Measurements from ENCODE around the gene MUC5AC. TPM values are rescaled to one million over a fixed set of nuclear protein-coding genes. Genes with fewer than 3 reads are reported as not detected.

Gene MUC5AC
- total RNA-seq, 1 donor from 2014 or later: not detected

GRCh38 chr11:1207401-1208143, 49.8 kb downstream of the MUC5AC start:
- Mint-ChIP-seq H3K27me3 (ENCODE audit: unreplicated experiment) (peaks cover 13% of the 10 kb centered on the region), H3K4me1 (ENCODE audit: unreplicated experiment) (no peaks in the 10 kb centered on the region), H3K9me3 (ENCODE audit: unreplicated experiment) (no peaks in the 10 kb centered on the region), H3K4me3 (ENCODE audit: unreplicated experiment) (no peak overlapping the region), H3K27ac (ENCODE audit: unreplicated experiment) (no peak overlapping the region), H3K36me3 (ENCODE audit: low read depth, unreplicated experiment) (no peaks in the 10 kb centered on the region)
- no peak for TF ChIP-seq CTCF (IDR thresholded peaks at IDR 0.05; ENCODE audit: unreplicated experiment)
- DNase-seq (ENCODE audit: low spot score): no peak

- no peak overlapping the region for H3K27ac Mint-ChIP-seq (ENCODE audit: unreplicated experiment)
- H3K4me1 Mint-ChIP-seq (ENCODE audit: unreplicated experiment): no peaks in the 10 kb centered on the region
- no peak for TF ChIP-seq CTCF (IDR thresholded peaks at IDR 0.05; ENCODE audit: unreplicated experiment)
- peaks cover 13% of the 10 kb centered on the region for H3K27me3 Mint-ChIP-seq (ENCODE audit: unreplicated experiment)
- H3K4me3 Mint-ChIP-seq (ENCODE audit: unreplicated experiment): no peak overlapping the region
- H3K36me3 Mint-ChIP-seq (ENCODE audit: low read depth, unreplicated experiment): no peaks in the 10 kb centered on the region
- DNase-seq (ENCODE audit: low spot score): no peak
- H3K9me3 Mint-ChIP-seq (ENCODE audit: unreplicated experiment): no peaks in the 10 kb centered on the region
These were observed 50.3 kb downstream of the MUC5AC start for GRCh38 chr11:1208144-1208393.

- Mint-ChIP-seq H3K27me3 (ENCODE audit: unreplicated experiment) (peaks cover 13% of the 10 kb centered on the region), H3K27ac (ENCODE audit: unreplicated experiment) (no peak overlapping the region), H3K4me1 (ENCODE audit: unreplicated experiment) (no peaks in the 10 kb centered on the region), H3K9me3 (ENCODE audit: unreplicated experiment) (no peaks in the 10 kb centered on the region), H3K36me3 (ENCODE audit: low read depth, unreplicated experiment) (no peaks in the 10 kb centered on the region), H3K4me3 (ENCODE audit: unreplicated experiment) (no peak overlapping the region)
- TF ChIP-seq CTCF (IDR thresholded peaks at IDR 0.05; ENCODE audit: unreplicated experiment): no peak
- DNase-seq (ENCODE audit: low spot score): no peak
These were observed 50.9 kb downstream of the MUC5AC start for GRCh38 chr11:1208394-1209261.

- TF ChIP-seq CTCF (IDR thresholded peaks at IDR 0.05; ENCODE audit: unreplicated experiment): no peak
- no peaks in the 10 kb centered on the region for H3K4me1 Mint-ChIP-seq (ENCODE audit: unreplicated experiment)
- DNase-seq (ENCODE audit: low spot score): no peak
- no peak overlapping the region for H3K4me3 Mint-ChIP-seq (ENCODE audit: unreplicated experiment)
- H3K36me3 Mint-ChIP-seq (ENCODE audit: low read depth, unreplicated experiment): no peaks in the 10 kb centered on the region
- H3K27me3 Mint-ChIP-seq (ENCODE audit: unreplicated experiment): peaks cover 13% of the 10 kb centered on the region
- no peaks in the 10 kb centered on the region for H3K9me3 Mint-ChIP-seq (ENCODE audit: unreplicated experiment)
- H3K27ac Mint-ChIP-seq (ENCODE audit: unreplicated experiment): no peak overlapping the region
These were observed 51.8 kb downstream of the MUC5AC start for GRCh38 chr11:1209371-1210057.
